GM12892 (cell line): ENCODE results near the gene SLC5A6.

ENCODE experiments used
- POLR2AphosphoS5 ChIP-seq: IDR thresholded peaks from 2 replicates; pipeline ENCODE4 v1.6.1; 2011; ENCODE audit warnings: low read depth, low read length, control low read depth
- TAF1 ChIP-seq: IDR thresholded peaks from 2 replicates; pipeline ENCODE4 v1.6.1; 2011; ENCODE audit warnings: low read depth, mild to moderate bottlenecking, control low read depth, low read length, borderline replicate concordance

DNA sequence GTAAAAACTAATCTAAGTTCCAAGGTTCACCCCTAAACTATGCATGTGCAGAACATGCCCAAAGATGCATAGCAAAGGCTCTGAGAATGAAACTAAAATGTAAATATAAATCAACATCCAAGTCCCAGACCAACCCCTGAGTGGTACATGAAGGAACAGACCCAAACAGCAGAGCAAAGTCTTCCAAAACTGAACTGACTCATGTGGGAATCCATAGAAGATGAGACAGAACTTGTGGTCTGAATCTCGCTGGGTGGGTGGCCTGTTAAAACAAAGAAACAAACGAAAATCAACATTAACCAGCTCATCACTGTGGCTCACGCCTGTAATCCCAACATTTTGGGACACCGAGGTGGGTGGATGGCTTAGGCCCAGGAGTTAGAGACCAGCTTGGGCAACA is 29.7 kb downstream of the SLC5A6 start:
- TF ChIP-seq POLR2AphosphoS5 (no peak), TAF1 (no peak)
